Naive thymus-derived CD4-positive, alpha-beta T cell (primary cell): ENCODE measurements around the gene NHLH1. TPM values are rescaled to one million over a fixed set of nuclear protein-coding genes. Genes with fewer than 3 reads are reported as not detected.

Experiments used
- ATAC-seq: fragments of 150-1000 bp; cut with Tn5 transposase; 2 replicates; pipeline ENCODE4 v1.10.0; 2021; ENCODE audit warnings: mild to moderate bottlenecking, moderate library complexity
- CTCF ChIA-PET: fragments of 350-600 bp; sonication (Branson Sonifier 250); formaldehyde crosslinking; loops from one replicate; lab custom pipeline; 2021; ENCODE audit warnings: antibody characterized with exemption; lab: Charles Lee
- POLR2A ChIA-PET: fragments of 350-600 bp; sonication (Branson Sonifier 250); formaldehyde crosslinking; loops from one replicate; lab custom pipeline; 2021; ENCODE audit warnings: antibody characterized with exemption, inconsistent platforms; lab: Charles Lee
- DNase-seq, 9 donors: peaks; one replicate each; pipeline versions ENCODE4 v3.0.0 to v3.0.0-alpha.2; 2020 to 2022; ENCODE audit warnings: mixed read lengths in 1 of 9
- H3K27ac ChIP-seq: one replicate; pipeline ENCODE4 v1.7.0; 2013; ENCODE audit warnings: mild to moderate bottlenecking, low read depth, low read length, moderate library complexity
- H3K27me3 ChIP-seq, 2 donors: one replicate each; pipeline ENCODE4 v1.7.0; 2013; ENCODE audit warnings: low read length in 2 of 2, mild to moderate bottlenecking in 2 of 2, moderate library complexity in 2 of 2; ENCODE audit not compliant: control insufficient read depth in 2 of 2, insufficient read depth in 2 of 2
- H3K36me3 ChIP-seq, 3 experiments: 1 replicate in 2 of 3; 2 replicates in 1 of 3; pipeline ENCODE4 v1.7.0; 2013; ENCODE audit warnings: low read length in 3 of 3, mild to moderate bottlenecking in 3 of 3, moderate library complexity in 1 of 3; ENCODE audit not compliant: insufficient read depth in 3 of 3, control insufficient read depth in 2 of 3
- H3K4me1 ChIP-seq, 2 donors: one replicate each; pipeline ENCODE4 v1.7.0; 2013; ENCODE audit warnings: low read length in 2 of 2, mild to moderate bottlenecking in 2 of 2, moderate library complexity in 1 of 2; ENCODE audit not compliant: control insufficient read depth in 2 of 2, insufficient read depth in 2 of 2
- H3K4me3 ChIP-seq: 2 replicates; pipeline ENCODE4 v1.7.0; 2013; ENCODE audit warnings: mild to moderate bottlenecking, low read length
- H3K9me3 ChIP-seq, 3 experiments: 1 replicate in 2 of 3; 2 replicates in 1 of 3; pipeline ENCODE4 v1.7.0; 2013; ENCODE audit warnings: low read length in 3 of 3; ENCODE audit not compliant: control insufficient read depth in 2 of 3
- H3K27ac Mint-ChIP-seq, 9 donors: one replicate each; pipeline ENCODE4 v1.8.0; 2020 to 2022; ENCODE audit warnings: mixed read lengths in 9 of 9, mild to moderate bottlenecking in 8 of 9, moderate library complexity in 5 of 9, inconsistent platforms in 2 of 9
- H3K27me3 Mint-ChIP-seq, 5 donors: one replicate each; pipeline ENCODE4 v1.8.0; 2021 to 2022; ENCODE audit warnings: mixed read lengths in 5 of 5, mild to moderate bottlenecking in 1 of 5
- H3K36me3 Mint-ChIP-seq, 5 donors: one replicate each; pipeline ENCODE4 v1.8.0; 2020 to 2022; ENCODE audit warnings: mixed read lengths in 5 of 5, mild to moderate bottlenecking in 3 of 5, inconsistent platforms in 1 of 5
- H3K4me1 Mint-ChIP-seq, 7 donors: one replicate each; pipeline ENCODE4 v1.8.0; 2020 to 2022; ENCODE audit warnings: mixed read lengths in 7 of 7, mild to moderate bottlenecking in 3 of 7, inconsistent platforms in 1 of 7
- H3K4me3 Mint-ChIP-seq, 10 donors: one replicate each; pipeline ENCODE4 v1.8.0; 2020 to 2022; ENCODE audit warnings: mild to moderate bottlenecking in 10 of 10, mixed read lengths in 10 of 10, moderate library complexity in 6 of 10, inconsistent platforms in 2 of 10
- H3K9me3 Mint-ChIP-seq, 11 donors: one replicate each; pipeline ENCODE4 v1.8.0; 2020 to 2022; ENCODE audit warnings: mixed read lengths in 11 of 11, mild to moderate bottlenecking in 4 of 11, inconsistent platforms in 1 of 11, moderate library complexity in 1 of 11
- intact Hi-C, 2 donors: fragments of 100-400 bp; cut with micrococcal nuclease; formaldehyde crosslinking; loops; one replicate each; pipeline ENCODE4 v1.15.1; 2023
- polyA plus RNA-seq, 2 donors: library from polyadenylated mRNA; unstranded; fragments of 300-500 nt; fragmentation: Illumina TruSeq; gene quantifications; one replicate each; pipeline ENCODE4 v1.2.3, GENCODE V29; 2021
- total RNA-seq, 6 experiments: library from RNA in 5 of 6; stranded (reverse) in 5 of 6; gene quantifications; 1 replicate in 5 of 6; 2 replicates in 1 of 6; pipeline ENCODE4 v1.2.3 and lab custom pipeline; 2021 to 2026

The NHLH1 gene
- total and polyA plus RNA-seq, 7 experiments from 2014 or later = 0.11 to 0.58 (median 0.42) TPM; not detected in 2

- Histone ChIP-seq H3K4me3 (no peak overlapping the region), H3K27ac (no peak overlapping the region), H3K9me3 (no peaks in the 10 kb centered on the region), H3K27me3 (no peaks in the 10 kb centered on the region), H3K36me3 (peaks cover 18 to 80% (median 32%) of the 10 kb centered on the region in 3 experiments), H3K4me1 (no peaks in the 10 kb centered on the region)
- ChIA-PET CTCF (interaction anchor here (0.7 to 1.1 kb wide), 3 partner anchors 41 to 333 kb away, joined by 3 to 10 read pairs (median 4); no protein-coding TSS in a partner anchor), POLR2A (interaction anchor here (0.6 kb wide), 1 partner anchor 318 kb away, joined by 3 read pairs; no protein-coding TSS in a partner anchor)
- Mint-ChIP-seq H3K4me3 (no peak overlapping the region), H3K27ac (no peak overlapping the region), H3K9me3 (no peaks in the 10 kb centered on the region), H3K36me3 (peaks cover 10 to 42% (median 22%) of the 10 kb centered on the region in 5 donors), H3K4me1 (peaks cover 0 to 10% (median 5%) of the 10 kb centered on the region in 7 donors), H3K27me3 (no peaks in the 10 kb centered on the region)
- intact Hi-C loops = no loop called here
- ATAC-seq (no peak), DNase-seq (no peak)
Measured at GRCh38 chr1:160332516-160332915, 34.4 kb upstream of the NHLH1 start.

GRCh38 chr1:160338580-160338979 is 28.3 kb upstream of the NHLH1 start:
- H3K36me3 ChIP-seq = peaks cover 23 to 54% (median 29%) of the 10 kb centered on the region in 3 experiments
- H3K4me1 ChIP-seq = peaks cover 15 to 16% of the 10 kb centered on the region in 2 donors
- H3K27me3 ChIP-seq = no peaks in the 10 kb centered on the region
- H3K9me3 ChIP-seq = no peaks in the 10 kb centered on the region
- intact Hi-C loops = loop anchor here in 1 of 2 donors (5.0 kb wide), 1 partner anchor 41 kb away; no protein-coding TSS in a partner anchor
- DNase-seq = no peak
- ATAC-seq = no peak
- H3K4me3 ChIP-seq = no peak overlapping the region
- H3K27ac ChIP-seq = no peak overlapping the region
- ChIA-PET POLR2A (interaction anchor here (1.2 kb wide), 1 partner anchor 63 kb away, joined by 3 read pairs; no protein-coding TSS in a partner anchor), CTCF (no interaction called here)
- Mint-ChIP-seq H3K9me3 (peaks cover 0 to 2% (median 0%) of the 10 kb centered on the region in 11 donors), H3K27ac (peak overlapping the region in 4 of 9 donors; percentile 3 to 51 (median 18)), H3K36me3 (peaks cover 15 to 34% (median 21%) of the 10 kb centered on the region in 5 donors), H3K4me1 (peaks cover 21 to 58% (median 41%) of the 10 kb centered on the region in 7 donors), H3K4me3 (no peak overlapping the region), H3K27me3 (no peaks in the 10 kb centered on the region)

GRCh38 chr1:160340146-160340545 is 26.7 kb upstream of the NHLH1 start:
- Histone ChIP-seq H3K9me3 (no peaks in the 10 kb centered on the region), H3K27ac (peak overlapping the region; percentile 5), H3K36me3 (peaks cover 20 to 41% (median 24%) of the 10 kb centered on the region in 3 experiments), H3K4me3 (no peak overlapping the region), H3K27me3 (no peaks in the 10 kb centered on the region), H3K4me1 (peaks cover 23 to 24% of the 10 kb centered on the region in 2 donors)
- ChIA-PET CTCF (interaction anchor here (1.5 kb wide), 1 partner anchor 49 kb away, joined by 5 read pairs; no protein-coding TSS in a partner anchor), POLR2A (interaction anchor here (0.6 kb wide), 1 partner anchor 8 kb away, joined by 3 read pairs; no protein-coding TSS in a partner anchor)
- peak overlapping the region in 4 of 9 donors; percentile 33 to 100 (median 71) for H3K27ac Mint-ChIP-seq
- ATAC-seq (no peak), DNase-seq (no peak)
- peak overlapping the region in 1 of 10 donors; percentile 41 for H3K4me3 Mint-ChIP-seq
- intact Hi-C loops = loop anchor here in 1 of 2 donors (5.0 to 10.0 kb wide), 5 partner anchors 202 to 795 kb away; partner anchors contain the start of genes DEDD, PIGM, TAGLN2 and USF1
- H3K9me3 Mint-ChIP-seq = peaks cover 0 to 2% (median 0%) of the 10 kb centered on the region in 11 donors
- peaks cover 15 to 28% (median 22%) of the 10 kb centered on the region in 5 donors for H3K36me3 Mint-ChIP-seq
- H3K4me1 Mint-ChIP-seq = peaks cover 25 to 69% (median 53%) of the 10 kb centered on the region in 7 donors
- no peaks in the 10 kb centered on the region for H3K27me3 Mint-ChIP-seq

- H3K36me3 ChIP-seq = peaks cover 20 to 38% (median 24%) of the 10 kb centered on the region in 3 experiments
- POLR2A ChIA-PET = interaction anchor here (0.6 to 1.2 kb wide), 2 partner anchors 31 to 56 kb away, joined by 3 read pairs; partner anchors contain the start of gene PEX19
- Mint-ChIP-seq H3K9me3 (peaks cover 0 to 2% (median 0%) of the 10 kb centered on the region in 11 donors), H3K27ac (peak overlapping the region; percentile 1 to 100 (median 36)), H3K4me3 (peak overlapping the region; percentile 5 to 100 (median 100)), H3K27me3 (no peaks in the 10 kb centered on the region), H3K4me1 (peaks cover 25 to 69% (median 56%) of the 10 kb centered on the region in 7 donors), H3K36me3 (peaks cover 15 to 28% (median 20%) of the 10 kb centered on the region in 5 donors)
- peaks cover 23 to 24% of the 10 kb centered on the region in 2 donors for H3K4me1 ChIP-seq
- CTCF ChIA-PET = no interaction called here
- DNase-seq = no peak
- no peak overlapping the region for H3K4me3 ChIP-seq
- peak overlapping the region; percentile 5 for H3K27ac ChIP-seq
- intact Hi-C loops = loop anchor here in 1 of 2 donors (5.0 to 10.0 kb wide), 5 partner anchors 201 to 794 kb away; partner anchors contain the start of genes DEDD, PIGM, TAGLN2 and USF1
- ATAC-seq = no peak
- H3K27me3 ChIP-seq = no peaks in the 10 kb centered on the region
- H3K9me3 ChIP-seq = no peaks in the 10 kb centered on the region
Measured at GRCh38 chr1:160340866-160341265, 26.0 kb upstream of the NHLH1 start.

- H3K27me3 ChIP-seq = no peaks in the 10 kb centered on the region
- H3K9me3 Mint-ChIP-seq = peaks cover 0 to 2% (median 0%) of the 10 kb centered on the region in 11 donors
- peak overlapping the region; percentile 98 for H3K27ac ChIP-seq
- DNase-seq (peak in 3 of 9 donors; percentile 2 to 28 (median 3)), ATAC-seq (no peak)
- ChIA-PET POLR2A (interaction anchor here (0.6 to 1.2 kb wide), 3 partner anchors 51 to 238 kb away, joined by 3 read pairs; partner anchors contain the start of gene DCAF8), CTCF (no interaction called here)
- peak overlapping the region; percentile 98 to 100 (median 100) for H3K27ac Mint-ChIP-seq
- intact Hi-C loops = loop anchor here (2.0 to 10.0 kb wide), 7 partner anchors 200 to 792 kb away; partner anchors contain the start of genes IGSF8 (in 2 of the 2), DEDD (in 1 of the 2), NIT1 (in 1 of the 2) and PFDN2 (in 1 of the 2)
- H3K36me3 ChIP-seq = peaks cover 20 to 41% (median 20%) of the 10 kb centered on the region in 3 experiments
- peaks cover 23 to 29% of the 10 kb centered on the region in 2 donors for H3K4me1 ChIP-seq
- H3K4me3 Mint-ChIP-seq = peak overlapping the region; percentile 99 to 100 (median 100)
- peaks cover 28 to 77% (median 67%) of the 10 kb centered on the region in 7 donors for H3K4me1 Mint-ChIP-seq
- peak overlapping the region; percentile 87 for H3K4me3 ChIP-seq
- no peaks in the 10 kb centered on the region for H3K9me3 ChIP-seq
- no peaks in the 10 kb centered on the region for H3K27me3 Mint-ChIP-seq
- H3K36me3 Mint-ChIP-seq = peaks cover 15 to 31% (median 23%) of the 10 kb centered on the region in 5 donors
Measured at GRCh38 chr1:160342526-160342925, 24.3 kb upstream of the NHLH1 start.
